ENCODE data around the gene METRNL.

The METRNL gene

GRCh38 chr17:83097831-83098230 lies 18.4 kb downstream of the METRNL start:
- Histone ChIP-seq H4K20me1 (ENCODE audit: control insufficient read depth, insufficient read depth, low read depth, low read length) (no peaks in the 10 kb centered on the region; the same call in none of the 2 replicates), H3F3A (ENCODE audit: control insufficient read depth, insufficient read depth) (peaks cover 11% of the 10 kb centered on the region), H3K4me1 (ENCODE audit: control insufficient read depth, low read length) (peaks cover 36% of the 10 kb centered on the region), H3K9me3 (ENCODE audit: control insufficient read depth, insufficient read depth, low read length) (no peaks in the 10 kb centered on the region), H3K4me2 (ENCODE audit: low read length) (no peak overlapping the region), H3K27me3 (ENCODE audit: control insufficient read depth, low read length) (no peaks in the 10 kb centered on the region), H3K27ac (ENCODE audit: low read depth, low read length) (no peak overlapping the region), H3K4me3 (ENCODE audit: low read length) (no peak overlapping the region), H3K9me2 (replicated peaks; ENCODE audit: control insufficient read depth, low read length) (no peaks in the 10 kb centered on the region), H3K36me3 (ENCODE audit: control insufficient read depth, low read length) (peaks cover 28% of the 10 kb centered on the region), H3K79me2 (ENCODE audit: control insufficient read depth, low read length) (no peaks in the 10 kb centered on the region)
- TF ChIP-seq CTCF (IDR thresholded peaks at IDR 0.05; ENCODE audit: low read depth, low read length, poor library complexity, severe bottlenecking) (no peak), EZH2phosphoT487 (IDR thresholded peaks at IDR 0.05; ENCODE audit: borderline replicate concordance, low read length) (no peak)

DNA sequence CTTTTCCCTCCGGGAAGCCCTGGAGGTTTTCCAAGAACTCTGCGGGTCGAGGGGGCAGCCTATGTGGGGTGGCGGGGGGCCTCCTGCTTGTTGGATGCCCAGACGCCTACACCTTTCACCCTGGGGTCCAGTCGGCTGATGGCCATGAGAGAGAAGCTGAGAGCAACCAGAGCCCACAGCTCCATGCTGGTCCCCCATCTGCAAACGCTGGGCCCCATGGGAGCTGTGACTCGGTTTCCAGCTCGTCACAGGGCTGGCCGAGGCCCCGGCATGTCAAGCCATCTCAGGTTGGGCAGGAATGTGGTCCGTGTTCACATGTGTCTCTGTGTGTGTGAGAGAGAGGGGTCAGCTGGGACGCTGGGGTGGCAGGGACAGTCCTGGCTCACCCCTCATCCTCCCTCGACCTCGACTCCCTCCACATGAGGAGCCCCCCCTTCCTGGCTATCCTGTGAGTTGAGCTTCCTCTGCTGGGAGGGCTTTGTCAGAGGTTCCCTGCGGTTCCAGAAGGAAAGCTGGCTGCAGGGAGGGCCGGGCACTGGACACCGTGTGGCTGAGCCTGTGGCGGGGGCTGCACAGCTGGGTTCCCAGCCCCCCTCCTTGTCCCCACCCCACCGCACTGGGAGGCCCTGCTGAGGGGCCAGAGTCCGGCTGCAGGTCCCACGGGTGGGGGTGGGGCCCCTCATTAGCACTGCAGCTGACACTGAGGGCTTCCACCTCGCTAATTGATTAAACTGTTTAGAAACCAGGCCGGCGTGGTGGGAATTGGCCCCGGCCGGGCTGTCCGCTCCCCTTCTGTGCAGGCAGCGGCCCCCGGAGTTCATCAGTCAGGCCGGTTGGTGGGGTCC lies 19.1 kb downstream of the METRNL start:
- Histone ChIP-seq H4K20me1 (ENCODE audit: control insufficient read depth, insufficient read depth, low read depth, low read length) (no peaks in the 10 kb centered on the region; the same call in none of the 2 replicates), H3K9me3 (ENCODE audit: control insufficient read depth, insufficient read depth, low read length) (no peaks in the 10 kb centered on the region), H3K4me3 (ENCODE audit: low read length) (no peak overlapping the region), H3F3A (ENCODE audit: control insufficient read depth, insufficient read depth) (peaks cover 11% of the 10 kb centered on the region), H3K4me1 (ENCODE audit: control insufficient read depth, low read length) (peaks cover 42% of the 10 kb centered on the region), H3K27me3 (ENCODE audit: control insufficient read depth, low read length) (no peaks in the 10 kb centered on the region), H3K27ac (ENCODE audit: low read depth, low read length) (no peak overlapping the region), H3K9me2 (replicated peaks; ENCODE audit: control insufficient read depth, low read length) (no peaks in the 10 kb centered on the region), H3K79me2 (ENCODE audit: control insufficient read depth, low read length) (no peaks in the 10 kb centered on the region), H3K36me3 (ENCODE audit: control insufficient read depth, low read length) (peaks cover 28% of the 10 kb centered on the region), H3K4me2 (ENCODE audit: low read length) (peak overlapping the region; percentile 71; the same call in 1 of the 2 replicates)
- no peak for TF ChIP-seq EZH2phosphoT487 (IDR thresholded peaks at IDR 0.05; ENCODE audit: borderline replicate concordance, low read length)
- TF ChIP-seq CTCF (IDR thresholded peaks at IDR 0.05; ENCODE audit: low read depth, low read length, poor library complexity, severe bottlenecking), result no peak

DNA sequence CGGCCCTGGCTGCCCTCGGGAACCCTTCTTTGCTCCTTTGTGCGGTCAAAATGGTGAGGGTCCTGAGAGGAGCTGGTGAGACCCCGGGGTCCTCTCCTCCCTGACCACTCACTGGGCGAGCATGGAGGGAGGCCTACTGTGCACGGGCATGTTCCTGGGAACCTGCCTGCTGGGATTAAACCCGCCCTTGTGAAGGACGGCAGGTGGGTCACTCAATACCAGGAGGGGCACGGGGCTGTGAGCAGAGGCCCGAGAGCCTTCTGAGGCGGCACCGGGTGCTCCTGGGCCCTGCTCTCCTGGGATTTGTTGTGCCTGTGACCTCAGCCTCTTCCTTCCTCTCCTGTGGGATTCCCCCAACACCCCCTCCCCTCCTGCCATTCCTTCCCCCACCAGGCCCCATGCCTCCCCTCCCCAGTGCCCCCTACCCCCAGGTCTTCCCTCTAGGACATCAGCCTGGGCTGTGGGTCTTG lies 19.7 kb downstream of the METRNL start:
- Histone ChIP-seq H3K27me3 (ENCODE audit: control insufficient read depth, low read length) (no peaks in the 10 kb centered on the region), H3K4me2 (ENCODE audit: low read length) (peak overlapping the region; percentile 71), H3K36me3 (ENCODE audit: control insufficient read depth, low read length) (peaks cover 23% of the 10 kb centered on the region), H3K4me1 (ENCODE audit: control insufficient read depth, low read length) (peaks cover 47% of the 10 kb centered on the region), H3K4me3 (ENCODE audit: low read length) (peak overlapping the region; percentile 58; the same call in 1 of the 2 replicates), H3K27ac (ENCODE audit: low read depth, low read length) (0 out of 2 replicates have a peak overlapping the region, but pooled peaks have one; percentile 16), H3F3A (ENCODE audit: control insufficient read depth, insufficient read depth) (peaks cover 11% of the 10 kb centered on the region), H3K9me3 (ENCODE audit: control insufficient read depth, insufficient read depth, low read length) (no peaks in the 10 kb centered on the region), H4K20me1 (ENCODE audit: control insufficient read depth, insufficient read depth, low read depth, low read length) (no peaks in the 10 kb centered on the region; the same call in none of the 2 replicates), H3K79me2 (ENCODE audit: control insufficient read depth, low read length) (no peaks in the 10 kb centered on the region), H3K9me2 (replicated peaks; ENCODE audit: control insufficient read depth, low read length) (no peaks in the 10 kb centered on the region)
- TF ChIP-seq EZH2phosphoT487 (IDR thresholded peaks at IDR 0.05; ENCODE audit: borderline replicate concordance, low read length) (no peak), CTCF (IDR thresholded peaks at IDR 0.05; ENCODE audit: low read depth, low read length, poor library complexity, severe bottlenecking) (no peak)
